ENCODE measurements around the gene RWDD4.

RWDD4 gene

GRCh38 chr4:183600189-183600685 is 58.7 kb downstream of the RWDD4 start:
- no peak overlapping the region for H3K27ac Mint-ChIP-seq
- no peak for DNase-seq
- no peaks in the 10 kb centered on the region for H3K36me3 Mint-ChIP-seq (ENCODE audit: low read depth)
- H3K4me1 Mint-ChIP-seq (ENCODE audit: low read depth), result no peaks in the 10 kb centered on the region
- peaks cover 4% of the 10 kb centered on the region for H3K27me3 Mint-ChIP-seq
- no peak overlapping the region for H3K4me3 Mint-ChIP-seq
- no peaks in the 10 kb centered on the region for H3K9me3 Mint-ChIP-seq

DNA sequence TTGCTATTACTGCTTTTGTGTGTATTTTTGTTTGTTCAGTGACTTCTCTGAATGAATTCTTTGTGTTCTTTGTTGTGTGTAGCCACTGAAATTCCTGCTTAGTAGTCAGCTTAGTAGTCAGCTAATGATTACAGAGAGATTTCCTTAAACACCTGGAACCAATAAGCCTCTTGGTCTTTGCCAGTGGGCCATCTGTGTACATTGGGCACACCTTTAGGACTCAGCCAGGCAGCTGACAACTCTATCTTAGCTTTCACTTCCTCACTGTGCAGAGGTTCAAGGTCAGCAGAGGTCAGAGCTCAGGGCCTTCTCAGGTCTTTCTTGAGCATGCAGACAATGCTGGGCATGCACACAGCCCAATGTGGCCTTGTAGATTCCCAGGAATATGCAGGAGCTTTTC is 59.3 kb downstream of the RWDD4 start:
- no peak for DNase-seq
- Mint-ChIP-seq H3K27me3 (peaks cover 4% of the 10 kb centered on the region), H3K27ac (no peak overlapping the region), H3K4me3 (no peak overlapping the region), H3K36me3 (ENCODE audit: low read depth) (no peaks in the 10 kb centered on the region), H3K9me3 (no peaks in the 10 kb centered on the region), H3K4me1 (ENCODE audit: low read depth) (no peaks in the 10 kb centered on the region)

DNA sequence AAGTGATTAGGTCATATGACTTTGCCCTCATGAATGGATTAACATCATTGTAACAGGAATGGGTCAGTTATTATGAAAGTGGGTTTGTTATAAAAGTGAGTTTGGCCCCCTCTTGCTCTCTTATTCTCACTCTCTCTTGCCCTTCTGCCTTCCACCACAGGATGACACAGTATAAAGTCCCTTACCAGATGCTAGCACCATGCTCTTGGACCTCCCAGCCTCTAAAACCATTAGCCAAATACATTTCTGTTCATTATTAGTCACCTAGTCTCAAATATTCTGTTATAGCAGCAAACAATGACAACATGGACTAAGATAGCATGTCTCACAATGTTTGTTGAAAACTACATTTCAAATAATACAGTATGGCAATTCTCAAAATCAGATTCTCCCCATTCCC is 59.7 kb downstream of the RWDD4 start:
- Mint-ChIP-seq H3K9me3 (no peaks in the 10 kb centered on the region), H3K27me3 (peaks cover 4% of the 10 kb centered on the region), H3K4me1 (ENCODE audit: low read depth) (no peaks in the 10 kb centered on the region), H3K36me3 (ENCODE audit: low read depth) (no peaks in the 10 kb centered on the region), H3K4me3 (no peak overlapping the region), H3K27ac (no peak overlapping the region)
- no peak for DNase-seq

DNA sequence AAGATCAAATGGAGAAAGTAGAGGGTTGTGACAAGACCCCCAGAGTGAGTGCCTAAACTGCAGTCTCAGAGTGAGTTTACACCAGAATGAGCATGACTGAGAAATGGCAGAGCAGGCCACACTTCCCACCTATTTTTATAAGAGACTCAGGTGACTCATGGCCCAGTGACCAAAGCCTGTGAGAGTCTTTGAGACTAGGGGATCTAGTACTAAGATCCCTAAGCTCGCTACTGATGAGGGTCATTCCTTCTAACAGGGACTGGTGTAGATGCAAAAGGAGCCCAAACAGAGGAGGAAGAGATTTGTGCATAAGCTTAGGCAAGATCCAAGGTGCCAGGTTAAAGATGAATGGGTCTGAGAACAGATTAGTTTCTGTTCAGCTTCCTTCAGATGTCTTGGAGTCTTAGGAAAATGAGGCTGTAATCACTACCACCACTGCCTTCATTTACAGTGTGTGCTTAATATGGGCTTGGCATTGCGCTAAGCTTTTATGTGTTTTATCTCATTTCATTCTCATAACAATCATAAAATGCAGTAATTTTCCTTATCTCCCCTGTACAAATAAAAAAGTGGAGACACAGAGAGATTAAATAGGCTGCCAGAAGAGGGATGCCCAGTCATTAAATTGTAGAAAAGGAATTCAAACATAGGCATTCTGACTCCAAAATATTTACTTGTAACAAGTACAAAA is 62.8 kb downstream of the RWDD4 start:
- Mint-ChIP-seq H3K9me3 (no peaks in the 10 kb centered on the region), H3K4me3 (no peak overlapping the region), H3K27me3 (peaks cover 11% of the 10 kb centered on the region), H3K4me1 (ENCODE audit: low read depth) (no peaks in the 10 kb centered on the region), H3K27ac (no peak overlapping the region), H3K36me3 (ENCODE audit: low read depth) (no peaks in the 10 kb centered on the region)
- DNase-seq, result no peak

GRCh38 chr4:183594823-183595222 is 64.2 kb downstream of the RWDD4 start:
- DNase-seq, result no peak
- Mint-ChIP-seq H3K27ac (no peak overlapping the region), H3K9me3 (no peaks in the 10 kb centered on the region), H3K27me3 (peaks cover 11% of the 10 kb centered on the region), H3K4me1 (ENCODE audit: low read depth) (no peaks in the 10 kb centered on the region), H3K4me3 (no peak overlapping the region), H3K36me3 (ENCODE audit: low read depth) (no peaks in the 10 kb centered on the region)

DNA sequence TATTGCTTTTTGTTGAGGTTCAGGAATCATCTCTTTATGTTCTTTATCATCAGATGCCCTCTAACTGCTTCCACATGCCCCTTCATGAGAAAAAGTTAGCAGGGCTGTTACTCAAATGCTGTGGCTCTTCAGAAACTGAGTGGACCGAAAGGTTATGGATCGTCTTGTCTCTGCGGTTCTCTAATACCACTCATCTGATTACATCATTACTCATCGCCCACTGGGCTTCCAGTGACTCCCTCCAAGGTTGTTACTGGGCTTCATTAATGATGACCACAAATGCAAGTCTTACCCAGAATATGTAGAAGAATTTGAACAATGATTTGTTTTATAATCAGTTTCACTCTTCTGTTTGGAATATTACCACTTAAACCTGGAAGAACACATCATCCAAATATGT is 67.7 kb downstream of the RWDD4 start:
- H3K36me3 Mint-ChIP-seq (ENCODE audit: low read depth), result no peaks in the 10 kb centered on the region
- H3K4me1 Mint-ChIP-seq (ENCODE audit: low read depth), result no peaks in the 10 kb centered on the region
- peaks cover 6% of the 10 kb centered on the region for H3K27me3 Mint-ChIP-seq
- no peaks in the 10 kb centered on the region for H3K9me3 Mint-ChIP-seq
- H3K4me3 Mint-ChIP-seq, result no peak overlapping the region
- H3K27ac Mint-ChIP-seq, result no peak overlapping the region
- no peak for DNase-seq
